ENCODE results near the gene PCDHGC5. TPM values are rescaled to one million over a fixed set of nuclear protein-coding genes. Genes with fewer than 3 reads are reported as not detected.

PCDHGC5 gene
- total RNA-seq, 2 experiments from 2014 or later = not detected

DNA sequence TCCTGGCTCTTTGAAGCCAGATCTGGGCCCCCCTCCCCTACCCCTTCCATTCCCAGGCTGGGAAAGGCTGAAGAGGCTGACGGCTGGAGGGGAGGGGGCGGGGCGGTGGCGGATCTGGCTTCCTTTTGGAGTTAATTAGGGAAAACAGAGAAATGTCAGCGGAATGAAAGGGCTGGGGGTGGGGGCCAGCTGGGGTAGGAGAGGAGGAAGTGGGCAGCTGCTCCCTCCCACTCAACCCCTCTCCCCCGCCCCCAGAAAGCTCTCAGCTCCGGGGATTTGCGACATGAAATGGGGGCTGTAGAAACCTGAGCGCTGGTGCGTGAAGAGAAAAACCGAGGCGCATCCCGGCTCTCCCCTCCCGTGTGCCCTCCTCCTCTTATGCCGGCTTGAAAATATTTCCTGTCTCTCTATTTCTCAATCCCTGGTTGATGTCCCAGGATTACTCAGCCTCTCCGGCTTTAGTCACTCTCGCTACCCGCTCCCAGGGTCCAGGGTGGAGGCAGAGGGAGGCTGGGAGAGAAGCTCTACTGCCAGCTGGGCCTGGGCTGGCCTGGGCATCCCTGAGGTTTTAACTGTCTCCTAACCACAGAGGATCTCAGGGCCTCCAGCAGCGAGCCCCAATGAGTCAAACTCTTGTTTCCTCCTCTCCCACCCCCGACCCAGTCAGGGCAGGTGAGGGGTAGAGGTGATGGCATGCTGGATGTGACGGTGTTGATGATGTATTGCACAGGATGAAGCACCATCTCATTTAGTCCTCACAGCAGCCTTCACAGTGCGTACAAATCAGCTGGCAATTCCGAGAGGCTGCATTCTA, 20.1 kb downstream of the PCDHGC5 start:
- Mint-ChIP-seq H3K27ac (no peak overlapping the region), H3K4me3 (no peak overlapping the region), H3K36me3 (ENCODE audit: low read depth) (no peaks in the 10 kb centered on the region), H3K4me1 (ENCODE audit: low read depth) (peaks cover 19% of the 10 kb centered on the region), H3K9me3 (no peaks in the 10 kb centered on the region), H3K27me3 (ENCODE audit: low read depth) (no peaks in the 10 kb centered on the region)
- no peak for DNase-seq
- intact Hi-C loops (cut with micrococcal nuclease) = no loop called here
- CTCF ChIA-PET = interaction anchor here (0.7 to 8.9 kb wide), 6 partner anchors 13 to 79 kb away, joined by 3 to 96 read pairs (median 5); partner anchors contain the start of genes PCDHGA12 and PCDHGC5

DNA sequence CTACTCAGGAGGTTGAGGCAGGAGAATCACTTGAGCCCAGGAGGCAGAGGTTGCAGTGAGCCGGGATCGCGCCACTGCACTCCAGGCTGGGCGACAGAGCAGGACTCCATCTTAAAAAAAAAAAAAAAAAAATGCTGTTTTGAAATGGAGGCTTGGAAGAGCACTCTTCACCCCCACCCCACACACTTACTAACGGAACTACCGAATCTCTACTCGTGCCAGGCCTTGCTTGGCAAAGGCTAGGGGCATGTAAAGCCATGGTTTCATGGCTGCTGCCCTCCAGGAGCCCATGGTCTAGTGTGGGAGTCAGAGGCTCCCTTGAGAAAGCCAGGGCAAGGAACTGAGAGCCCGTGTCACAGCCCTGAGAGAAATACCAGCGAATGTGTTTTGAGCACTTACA, 21.3 kb downstream of the PCDHGC5 start:
- CTCF ChIA-PET = interaction anchor here (0.7 to 8.9 kb wide), 6 partner anchors 13 to 80 kb away, joined by 3 to 96 read pairs (median 6); partner anchors contain the start of genes PCDHGA12 and PCDHGC3
- Mint-ChIP-seq H3K27ac (no peak overlapping the region), H3K36me3 (ENCODE audit: low read depth) (no peaks in the 10 kb centered on the region), H3K4me1 (ENCODE audit: low read depth) (peaks cover 31% of the 10 kb centered on the region), H3K27me3 (ENCODE audit: low read depth) (no peaks in the 10 kb centered on the region), H3K9me3 (no peaks in the 10 kb centered on the region), H3K4me3 (no peak overlapping the region)
- no peak for DNase-seq
- intact Hi-C loops (cut with micrococcal nuclease) = no loop called here

GRCh38 chr5:141510850-141511601, 22.1 kb downstream of the PCDHGC5 start:
- Mint-ChIP-seq H3K27me3 (ENCODE audit: low read depth) (no peaks in the 10 kb centered on the region), H3K27ac (no peak overlapping the region), H3K4me1 (ENCODE audit: low read depth) (peaks cover 33% of the 10 kb centered on the region), H3K36me3 (ENCODE audit: low read depth) (peaks cover 2% of the 10 kb centered on the region), H3K9me3 (no peaks in the 10 kb centered on the region), H3K4me3 (no peak overlapping the region)
- intact Hi-C loops (cut with micrococcal nuclease) = no loop called here
- DNase-seq = no peak
- CTCF ChIA-PET = interaction anchor here (0.8 to 8.9 kb wide), 10 partner anchors 11 to 186 kb away, joined by 3 to 96 read pairs (median 6); partner anchors contain the start of genes PCDHGA10, PCDHGB7 and PCDHGC3

- intact Hi-C loops (cut with micrococcal nuclease) = loop anchor here (1.0 to 2.0 kb wide), 7 partner anchors 20 to 192 kb away; partner anchors contain the start of genes HDAC3, PCDHGA10, PCDHGA11 and PCDHGA12
- Mint-ChIP-seq H3K4me3 (no peak overlapping the region), H3K36me3 (ENCODE audit: low read depth) (peaks cover 2% of the 10 kb centered on the region), H3K27ac (no peak overlapping the region), H3K27me3 (ENCODE audit: low read depth) (no peaks in the 10 kb centered on the region), H3K4me1 (ENCODE audit: low read depth) (peaks cover 33% of the 10 kb centered on the region), H3K9me3 (no peaks in the 10 kb centered on the region)
- CTCF ChIA-PET = interaction anchor here (0.6 to 8.9 kb wide), 19 partner anchors 9 to 316 kb away, joined by 3 to 96 read pairs (median 6); partner anchors contain the start of genes PCDHGA10, PCDHGA11, PCDHGA12 and PCDHGB3
- DNase-seq = no peak
Measured at GRCh38 chr5:141511771-141512325, 23.0 kb downstream of the PCDHGC5 start.

DNA sequence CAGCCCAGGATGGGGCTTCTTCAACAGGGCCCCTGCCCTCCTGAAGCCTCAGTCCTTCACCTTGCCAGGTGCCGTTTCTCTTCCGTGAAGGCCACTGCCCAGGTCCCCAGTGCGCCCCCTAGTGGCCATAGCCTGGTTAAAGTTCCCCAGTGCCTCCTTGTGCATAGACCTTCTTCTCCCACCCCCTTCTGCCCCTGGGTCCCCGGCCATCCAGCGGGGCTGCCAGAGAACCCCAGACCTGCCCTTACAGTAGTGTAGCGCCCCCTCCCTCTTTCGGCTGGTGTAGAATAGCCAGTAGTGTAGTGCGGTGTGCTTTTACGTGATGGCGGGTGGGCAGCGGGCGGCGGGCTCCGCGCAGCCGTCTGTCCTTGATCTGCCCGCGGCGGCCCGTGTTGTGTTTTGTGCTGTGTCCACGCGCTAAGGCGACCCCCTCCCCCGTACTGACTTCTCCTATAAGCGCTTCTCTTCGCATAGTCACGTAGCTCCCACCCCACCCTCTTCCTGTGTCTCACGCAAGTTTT, 23.6 kb downstream of the PCDHGC5 start:
- Mint-ChIP-seq H3K9me3 (no peaks in the 10 kb centered on the region), H3K27ac (no peak overlapping the region), H3K4me3 (peak overlapping the region; percentile 73), H3K27me3 (ENCODE audit: low read depth) (no peaks in the 10 kb centered on the region), H3K36me3 (ENCODE audit: low read depth) (peaks cover 2% of the 10 kb centered on the region), H3K4me1 (ENCODE audit: low read depth) (peaks cover 33% of the 10 kb centered on the region)
- intact Hi-C loops (cut with micrococcal nuclease) = loop anchor here (1.0 to 2.0 kb wide), 7 partner anchors 20 to 192 kb away; partner anchors contain the start of genes HDAC3, PCDHGA10, PCDHGA11 and PCDHGA12
- CTCF ChIA-PET = interaction anchor here (0.5 to 8.9 kb wide), 36 partner anchors 11 to 692 kb away, joined by 3 to 96 read pairs (median 5); partner anchors contain the start of genes HDAC3, PCDHGA10, PCDHGA11 and PCDHGA12
- DNase-seq = peak; percentile 92

- H3K9me3 Mint-ChIP-seq = no peaks in the 10 kb centered on the region
- peaks cover 3% of the 10 kb centered on the region for H3K36me3 Mint-ChIP-seq (ENCODE audit: low read depth)
- peak overlapping the region; percentile 41 for H3K27ac Mint-ChIP-seq
- peaks cover 33% of the 10 kb centered on the region for H3K4me1 Mint-ChIP-seq (ENCODE audit: low read depth)
- CTCF ChIA-PET = interaction anchor here (0.5 to 8.9 kb wide), 34 partner anchors 10 to 693 kb away, joined by 3 to 96 read pairs (median 5); partner anchors contain the start of genes HDAC3, PCDHGA10, PCDHGA11 and PCDHGA12
- DNase-seq = peak; percentile 61
- intact Hi-C loops (cut with micrococcal nuclease) = loop anchor here (1.0 to 2.0 kb wide), 9 partner anchors 8 to 193 kb away; partner anchors contain the start of genes HDAC3, PCDHGA10, PCDHGA11 and PCDHGA12
- H3K27me3 Mint-ChIP-seq (ENCODE audit: low read depth) = no peaks in the 10 kb centered on the region
- peak overlapping the region; percentile 73 for H3K4me3 Mint-ChIP-seq
Measured at GRCh38 chr5:141512911-141513626, 24.2 kb downstream of the PCDHGC5 start.

GRCh38 chr5:141513627-141514329, 24.9 kb downstream of the PCDHGC5 start:
- Mint-ChIP-seq H3K9me3 (no peaks in the 10 kb centered on the region), H3K27me3 (ENCODE audit: low read depth) (no peaks in the 10 kb centered on the region), H3K27ac (peak overlapping the region; percentile 54), H3K36me3 (ENCODE audit: low read depth) (peaks cover 6% of the 10 kb centered on the region), H3K4me1 (ENCODE audit: low read depth) (peaks cover 33% of the 10 kb centered on the region), H3K4me3 (peak overlapping the region; percentile 73)
- intact Hi-C loops (cut with micrococcal nuclease) = loop anchor here (1.0 to 2.0 kb wide), 5 partner anchors 8 to 123 kb away; partner anchors contain the start of genes HDAC3, PCDHGA11, PCDHGC3 and RELL2
- CTCF ChIA-PET = interaction anchor here (0.8 to 8.9 kb wide), 22 partner anchors 10 to 194 kb away, joined by 3 to 96 read pairs (median 6); partner anchors contain the start of genes HDAC3, PCDHGA10, PCDHGA11 and PCDHGA12
- peak; percentile 69 for DNase-seq

GRCh38 chr5:141514330-141515133, 25.7 kb downstream of the PCDHGC5 start:
- Mint-ChIP-seq H3K27me3 (ENCODE audit: low read depth) (no peaks in the 10 kb centered on the region), H3K4me1 (ENCODE audit: low read depth) (peaks cover 30% of the 10 kb centered on the region), H3K36me3 (ENCODE audit: low read depth) (peaks cover 13% of the 10 kb centered on the region), H3K27ac (peak overlapping the region; percentile 14), H3K4me3 (no peak overlapping the region), H3K9me3 (no peaks in the 10 kb centered on the region)
- intact Hi-C loops (cut with micrococcal nuclease) = no loop called here
- CTCF ChIA-PET = interaction anchor here (0.7 to 8.9 kb wide), 20 partner anchors 9 to 429 kb away, joined by 3 to 96 read pairs (median 4); partner anchors contain the start of genes PCDHGA10, PCDHGA11, PCDHGA12 and PCDHGB3
- DNase-seq = no peak

DNA sequence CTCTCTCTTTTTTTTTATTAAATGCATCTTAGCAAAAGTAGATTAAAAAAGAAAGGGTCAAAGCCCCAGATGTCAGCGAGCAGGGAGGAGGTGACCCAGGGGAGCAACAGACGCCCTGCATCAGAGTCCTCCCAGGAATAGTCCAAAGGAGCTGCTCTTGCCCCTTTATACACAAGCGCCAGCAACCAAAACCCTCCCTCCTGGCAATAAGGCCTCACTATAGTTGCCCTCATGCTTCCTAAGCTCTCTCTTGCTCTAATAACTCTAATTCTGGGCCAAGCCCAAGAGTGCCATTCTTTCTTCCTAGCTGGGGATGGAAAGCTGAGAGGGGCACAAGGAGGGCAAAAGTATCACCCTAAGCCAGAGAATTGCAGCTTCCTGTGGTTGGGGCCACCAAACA, 26.3 kb downstream of the PCDHGC5 start:
- Mint-ChIP-seq H3K4me3 (no peak overlapping the region), H3K4me1 (ENCODE audit: low read depth) (peaks cover 30% of the 10 kb centered on the region), H3K27me3 (ENCODE audit: low read depth) (no peaks in the 10 kb centered on the region), H3K36me3 (ENCODE audit: low read depth) (peaks cover 18% of the 10 kb centered on the region), H3K9me3 (no peaks in the 10 kb centered on the region), H3K27ac (peak overlapping the region; percentile 31)
- no peak for DNase-seq
- intact Hi-C loops (cut with micrococcal nuclease) = no loop called here
- CTCF ChIA-PET = interaction anchor here (0.6 to 8.9 kb wide), 17 partner anchors 8 to 628 kb away, joined by 3 to 96 read pairs (median 5); partner anchors contain the start of genes PCDHGA10, PCDHGA11, PCDHGA12 and PCDHGB3
